IMR-90 (cell line): ENCODE data around the gene FBXO9. TPM values are rescaled to one million over a fixed set of nuclear protein-coding genes. Genes with fewer than 3 reads are reported as not detected.

Experiments
- ATAC-seq: fragments of 200-7000 bp; cut with Tn5 transposase; 2 replicates; pipeline ENCODE4 v1.9.1; 2020; ENCODE audit warnings: low read depth, mild to moderate bottlenecking, moderate library complexity
- BruUV-seq: library from RNA; stranded (reverse); fragments of 400-500 nt; replicated peaks from 2 replicates; lab custom pipeline; 2021; lab: Mats Ljungman, UMichigan
- CTCF ChIA-PET: fragments of 300-600 bp; formaldehyde crosslinking; extraction: SDS; loops from one replicate; lab custom pipeline; 2021; ENCODE audit warnings: antibody characterized with exemption; lab: Yijun Ruan, JAX
- POLR2A ChIA-PET: fragments of 300-600 bp; sonication (Branson Sonifier 250); formaldehyde crosslinking; loops from one replicate; lab custom pipeline; 2022; ENCODE audit warnings: antibody characterized with exemption; ENCODE audit not compliant: unreplicated experiment; lab: Charles Lee
- DNase-seq: peaks from one replicate; pipeline ENCODE4 v3.0.0; 2013
- H2AFZ ChIP-seq: replicated peaks from 2 replicates; pipeline ENCODE3; 2013; ENCODE audit warnings: low read length, mild to moderate bottlenecking; ENCODE audit not compliant: poor library complexity
- H2AK5ac ChIP-seq: 2 replicates; pipeline ENCODE4 v1.6.1; 2013; ENCODE audit warnings: low read depth, low read length, inconsistent platforms
- H2AK9ac ChIP-seq: replicated peaks from 2 replicates; pipeline ENCODE3; 2013; ENCODE audit warnings: mild to moderate bottlenecking, low read depth, low read length, moderate library complexity; ENCODE audit not compliant: poor library complexity
- H2BK120ac ChIP-seq: 2 replicates; pipeline ENCODE4 v1.6.1; 2013; ENCODE audit warnings: low read depth, low read length, inconsistent platforms
- H2BK15ac ChIP-seq: 3 replicates; pipeline ENCODE4 v1.6.1; 2013; ENCODE audit warnings: low read depth, low read length, inconsistent platforms
- H2BK20ac ChIP-seq: 2 replicates; pipeline ENCODE4 v1.6.1; 2013; ENCODE audit warnings: low read depth, mild to moderate bottlenecking, inconsistent platforms, low read length, moderate library complexity
- H2BK5ac ChIP-seq: 2 replicates; pipeline ENCODE4 v1.6.1; 2013; ENCODE audit warnings: mild to moderate bottlenecking, low read depth, low read length, inconsistent platforms; ENCODE audit not compliant: poor library complexity, severe bottlenecking
- H3K14ac ChIP-seq: replicated peaks from 2 replicates; pipeline ENCODE4 v1.6.1; 2013; ENCODE audit warnings: low read depth, low read length, inconsistent platforms
- H3K18ac ChIP-seq: 2 replicates; pipeline ENCODE4 v1.6.1; 2013; ENCODE audit warnings: low read depth, low read length, control low read depth
- H3K23ac ChIP-seq: 2 replicates; pipeline ENCODE4 v1.6.1; 2013; ENCODE audit warnings: low read depth, low read length, inconsistent platforms
- H3K27ac ChIP-seq: 2 replicates; pipeline ENCODE4 v1.5.1; 2013; ENCODE audit warnings: mild to moderate bottlenecking, control low read depth, low read length; ENCODE audit not compliant: insufficient read depth
- H3K27me3 ChIP-seq: 2 replicates; pipeline ENCODE4 v1.6.1; 2013; ENCODE audit warnings: low read length; ENCODE audit not compliant: control insufficient read depth, insufficient read depth
- H3K36me3 ChIP-seq: 2 replicates; pipeline ENCODE4 v1.6.1; 2013; ENCODE audit warnings: low read length, mixed read lengths; ENCODE audit not compliant: control insufficient read depth, insufficient read depth
- H3K4ac ChIP-seq: 2 replicates; pipeline ENCODE4 v1.6.1; 2013; ENCODE audit warnings: low read depth, low read length, inconsistent platforms
- H3K4me1 ChIP-seq: 2 replicates; pipeline ENCODE4 v1.6.1; 2013; ENCODE audit warnings: low read length, mixed read lengths; ENCODE audit not compliant: control insufficient read depth, insufficient read depth
- H3K4me2 ChIP-seq: 2 replicates; pipeline ENCODE4 v1.6.1; 2013; ENCODE audit warnings: low read depth, mild to moderate bottlenecking, control low read depth, low read length, moderate library complexity
- H3K4me3 ChIP-seq: 2 replicates; pipeline ENCODE4 v1.5.1; 2013; ENCODE audit warnings: low read depth, mild to moderate bottlenecking, control low read depth, low read length, moderate library complexity; ENCODE audit not compliant: insufficient read depth
- H3K56ac ChIP-seq: 2 replicates; pipeline ENCODE4 v1.6.1; 2013; ENCODE audit warnings: low read length, inconsistent platforms; ENCODE audit not compliant: insufficient read depth; ENCODE audit errors: extremely low read depth
- H3K79me1 ChIP-seq, 2 experiments: 2 replicates each; pipeline ENCODE4 v1.6.1; 2013; ENCODE audit warnings: low read length in 2 of 2, inconsistent platforms in 1 of 2, low read depth in 1 of 2
- H3K9ac ChIP-seq: 2 replicates; pipeline ENCODE4 v1.6.1; 2013; ENCODE audit warnings: low read depth, low read length, control low read depth
- H3K9me1 ChIP-seq: 2 replicates; pipeline ENCODE4 v1.6.1; 2013; ENCODE audit warnings: low read length, inconsistent platforms; ENCODE audit not compliant: insufficient read depth
- H3K9me3 ChIP-seq: 2 replicates; pipeline ENCODE4 v1.6.1; 2013; ENCODE audit warnings: low read length; ENCODE audit not compliant: control insufficient read depth, insufficient read depth
- H4K20me1 ChIP-seq: 2 replicates; pipeline ENCODE4 v1.6.1; 2013; ENCODE audit warnings: low read length, inconsistent platforms; ENCODE audit not compliant: insufficient read depth
- H4K5ac ChIP-seq: 2 replicates; pipeline ENCODE4 v1.6.1; 2013; ENCODE audit warnings: mild to moderate bottlenecking, low read depth, low read length, control low read depth
- H4K8ac ChIP-seq, 2 experiments: 2 replicates each; pipeline ENCODE4 v1.6.1; 2013; ENCODE audit warnings: low read depth in 2 of 2, low read length in 2 of 2, control low read depth in 1 of 2, inconsistent platforms in 1 of 2
- H4K91ac ChIP-seq: 2 replicates; pipeline ENCODE4 v1.6.1; 2013; ENCODE audit warnings: low read depth, low read length, inconsistent platforms; ENCODE audit not compliant: insufficient read depth
- BHLHE40 ChIP-seq: fragments of 150-350 bp; IDR thresholded peaks from 2 replicates; pipeline ENCODE4 v1.6.1; 2016; ENCODE audit warnings: mild to moderate bottlenecking, low read depth, low read length
- CEBPB ChIP-seq: IDR thresholded peaks from 2 replicates; pipeline ENCODE4 v1.6.1; 2012; ENCODE audit warnings: low read depth, low read length, improper control_type of control experiment
- CTCF ChIP-seq: conservative IDR thresholded peaks from 2 replicates; pipeline ENCODE4 v1.5.1; 2012; ENCODE audit warnings: mild to moderate bottlenecking, low read depth, low read length, improper control_type of control experiment
- MAZ ChIP-seq: IDR thresholded peaks from 2 replicates; pipeline ENCODE4 v1.6.1; 2012; ENCODE audit warnings: low read depth, mild to moderate bottlenecking, low read length, improper control_type of control experiment, moderate library complexity, borderline replicate concordance
- MXI1 ChIP-seq: IDR thresholded peaks from 2 replicates; pipeline ENCODE4 v1.6.1; 2012; ENCODE audit warnings: low read depth, mild to moderate bottlenecking, low read length, moderate library complexity, borderline replicate concordance
- NFE2L2 ChIP-seq: fragments of 150-350 bp; IDR thresholded peaks from 2 replicates; pipeline ENCODE4 v1.6.1; 2016; ENCODE audit warnings: low read depth, mild to moderate bottlenecking, low read length
- POLR2A ChIP-seq: IDR thresholded peaks from 2 replicates; pipeline ENCODE4 v1.6.1; 2012; ENCODE audit warnings: mild to moderate bottlenecking, low read depth, low read length
- RFX5 ChIP-seq: IDR thresholded peaks from 2 replicates; pipeline ENCODE4 v1.8.0; 2012; ENCODE audit warnings: low read depth, mild to moderate bottlenecking, low read length, moderate library complexity
- WGBS, 2 experiments: methylation state at CpG; one replicate each; pipeline versions ENCODE4 v1.1.5 to v1.1.7; 2013; ENCODE audit warnings: missing lambda C conversion rate in 2 of 2; ENCODE audit not compliant: insufficient read length in 1 of 2; ENCODE audit errors: extremely low coverage in 2 of 2; 5-methylcytosine and 5-hydroxymethylcytosine counted together
- dilution Hi-C: fragments of 300-500 bp; cut with HindIII; formaldehyde crosslinking; loops from one replicate; pipeline ENCODE4 v1.14.3; 2018; ENCODE audit warnings: low sequenced_read_pairs; ENCODE audit not compliant: unreplicated experiment
- in situ Hi-C: fragments of 300-500 bp; cut with MboI; formaldehyde crosslinking; loops from 3 replicates; pipeline ENCODE4 v1.14.3; 2019; ENCODE audit warnings: low sequenced_read_pairs, inconsistent platforms, mixed read lengths
- intact Hi-C: fragments of 100-400 bp; cut with micrococcal nuclease; formaldehyde crosslinking; loops from 2 replicates; pipeline ENCODE4 v1.10.0; 2022
- polyA plus RNA-seq, 3 experiments: library from polyadenylated mRNA; depleted of rRNA; stranded (reverse); fragments of >200 nt; gene quantifications; 2 replicates each; pipeline ENCODE4 v1.2.3, GENCODE V29; 2012; ENCODE audit warnings: low replicate concordance in 1 of 3
- total RNA-seq: library from RNA; depleted of rRNA; stranded (reverse); fragments of >200 nt; gene quantifications from 2 replicates; pipeline ENCODE4 v1.2.3, GENCODE V29; 2012

FBXO9 gene
- total and polyA plus RNA-seq, 2 of the 4 experiments (the other 2 are of a cell fraction), result 49.6 to 65.9 TPM

- H2BK5ac ChIP-seq, result no peak overlapping the region
- H3K9me1 ChIP-seq, result no peaks in the 10 kb centered on the region; the same call in 1 of the 2 replicates
- dilution Hi-C loops, result no loop called here
- ChIA-PET POLR2A (no interaction called here), CTCF (no interaction called here)
- BruUV-seq, result no TSS peak
- H3K23ac ChIP-seq, result no peak overlapping the region
- H3K4me3 ChIP-seq, result no peak overlapping the region
- H3K4ac ChIP-seq, result no peak overlapping the region
- TF ChIP-seq MAZ (no peak), NFE2L2 (no peak), CEBPB (no peak), CTCF (no peak), MXI1 (no peak), POLR2A (no peak), BHLHE40 (no peak), RFX5 (no peak)
- H4K8ac ChIP-seq, result no peak overlapping the region
- intact Hi-C loops, result no loop called here
- WGBS, 2 experiments, result no CpG with 5 or more reads among the region's 10 CpGs
- H3K18ac ChIP-seq, result no peak overlapping the region
- H2BK120ac ChIP-seq, result no peak overlapping the region
- H3K56ac ChIP-seq, result no peak overlapping the region
- no peaks in the 10 kb centered on the region for H3K36me3 ChIP-seq
- no peak overlapping the region for H3K27ac ChIP-seq
- no peak overlapping the region for H4K5ac ChIP-seq
- no peak overlapping the region for H2AK9ac ChIP-seq
- H3K14ac ChIP-seq, result no peak overlapping the region
- H4K91ac ChIP-seq, result no peak overlapping the region
- DNase-seq (no peak), ATAC-seq (no peak)
- no peak overlapping the region for H3K4me2 ChIP-seq
- peaks cover 22% of the 10 kb centered on the region for H3K27me3 ChIP-seq
- in situ Hi-C loops, result no loop called here
- H3K79me1 ChIP-seq, result no peaks in the 10 kb centered on the region
- no peaks in the 10 kb centered on the region for H3K9me3 ChIP-seq
- no peak overlapping the region for H2BK20ac ChIP-seq
- no peak overlapping the region for H2AFZ ChIP-seq
- H2BK15ac ChIP-seq, result no peak overlapping the region
- H4K20me1 ChIP-seq, result no peaks in the 10 kb centered on the region
- H3K9ac ChIP-seq, result no peak overlapping the region
- peaks cover 3% of the 10 kb centered on the region; the same call in 1 of the 2 replicates for H3K4me1 ChIP-seq
- no peak overlapping the region for H2AK5ac ChIP-seq
Measured at GRCh38 chr6:53124131-53124800, 59.1 kb downstream of the FBXO9 start.
